Ishikawa (cell line): Measurements from ENCODE around the gene RSPH9.

Experiments used
- CEBPB ChIP-seq: IDR thresholded peaks from 2 replicates; pipeline ENCODE4 v1.6.1; 2012
- CREB1 ChIP-seq: IDR thresholded peaks from 2 replicates; pipeline ENCODE4 v1.6.1; 2012; ENCODE audit warnings: low read depth
- EGR1 ChIP-seq: IDR thresholded peaks from 2 replicates; pipeline ENCODE4 v1.6.1; 2012
- EP300 ChIP-seq: IDR thresholded peaks from 2 replicates; pipeline ENCODE4 v1.6.1; 2012; ENCODE audit warnings: borderline replicate concordance
- FOXM1 ChIP-seq: IDR thresholded peaks from 2 replicates; pipeline ENCODE4 v1.6.1; 2012; ENCODE audit warnings: low read depth, borderline replicate concordance
- NFIC ChIP-seq: IDR thresholded peaks from 2 replicates; pipeline ENCODE4 v1.6.1; 2012
- RAD21 ChIP-seq: IDR thresholded peaks from 2 replicates; pipeline ENCODE4 v1.6.1; 2012; ENCODE audit warnings: low read depth
- TAF1 ChIP-seq: IDR thresholded peaks from 2 replicates; pipeline ENCODE4 v1.6.1; 2012; ENCODE audit warnings: low read depth, mild to moderate bottlenecking
- TCF12 ChIP-seq: IDR thresholded peaks from 2 replicates; pipeline ENCODE4 v1.6.1; 2012; ENCODE audit warnings: low read depth
- TEAD4 ChIP-seq: IDR thresholded peaks from 2 replicates; pipeline ENCODE4 v1.6.1; 2012
- YY1 ChIP-seq: IDR thresholded peaks from 2 replicates; pipeline ENCODE4 v1.6.1; 2012; ENCODE audit warnings: low read depth
- ZBTB7A ChIP-seq: IDR thresholded peaks from 2 replicates; pipeline ENCODE4 v1.6.1; 2012; ENCODE audit warnings: low read depth
- TF ChIP-seq, protein P1 (sequence below): IDR thresholded peaks from 2 replicates; pipeline ENCODE4 v1.6.1; 2012
- TF ChIP-seq, protein P2 (sequence below): IDR thresholded peaks from 2 replicates; pipeline ENCODE4 v1.6.1; 2012
- TF ChIP-seq, protein P3 (sequence below): IDR thresholded peaks from 2 replicates; pipeline ENCODE4 v1.6.1; 2012; ENCODE audit warnings: low read depth, mild to moderate bottlenecking

The RSPH9 gene

DNA sequence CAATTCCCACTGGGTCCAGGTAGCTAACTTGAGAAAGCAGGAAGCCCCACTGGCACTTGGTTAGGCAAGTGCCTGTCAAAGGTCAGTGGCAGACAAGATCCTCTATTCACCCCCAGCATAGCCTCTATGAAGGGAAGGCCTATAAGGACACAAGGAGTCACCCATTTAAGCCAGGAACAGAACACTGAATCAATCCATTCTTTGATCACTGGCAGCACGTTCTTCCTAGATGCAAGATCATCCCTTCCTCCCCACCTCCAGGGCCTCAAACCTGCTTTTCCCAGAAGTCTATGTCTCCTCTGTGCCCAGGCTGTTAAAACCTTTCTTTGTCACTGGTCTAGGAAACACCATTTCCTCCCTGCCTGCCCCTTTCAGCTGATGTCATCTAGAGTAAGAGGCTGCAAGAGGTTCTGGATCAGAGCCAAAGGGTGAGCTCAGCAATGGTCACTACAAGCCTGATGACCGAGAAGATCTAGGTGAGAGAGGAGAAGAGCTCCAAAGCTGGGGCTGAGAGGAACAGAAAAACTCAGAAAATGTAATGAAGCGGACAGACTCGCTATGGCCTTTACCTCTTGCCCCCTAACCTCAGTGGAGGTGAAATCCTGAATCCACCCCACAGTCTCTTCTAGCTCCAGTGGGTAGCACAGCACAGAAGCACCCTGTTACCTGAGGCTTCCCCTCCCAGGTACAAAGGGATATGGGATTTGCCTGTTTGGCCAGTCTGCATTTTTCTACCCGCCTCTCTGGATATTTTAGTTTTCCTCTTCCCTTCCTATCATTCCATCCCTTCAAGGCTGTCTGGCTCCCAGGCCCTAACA lies 17.6 kb upstream of the RSPH9 start:
- TF ChIP-seq, protein P1, sequence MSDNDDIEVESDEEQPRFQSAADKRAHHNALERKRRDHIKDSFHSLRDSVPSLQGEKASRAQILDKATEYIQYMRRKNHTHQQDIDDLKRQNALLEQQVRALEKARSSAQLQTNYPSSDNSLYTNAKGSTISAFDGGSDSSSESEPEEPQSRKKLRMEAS = no peak
- peak; percentile 80 for TF ChIP-seq NFIC

DNA sequence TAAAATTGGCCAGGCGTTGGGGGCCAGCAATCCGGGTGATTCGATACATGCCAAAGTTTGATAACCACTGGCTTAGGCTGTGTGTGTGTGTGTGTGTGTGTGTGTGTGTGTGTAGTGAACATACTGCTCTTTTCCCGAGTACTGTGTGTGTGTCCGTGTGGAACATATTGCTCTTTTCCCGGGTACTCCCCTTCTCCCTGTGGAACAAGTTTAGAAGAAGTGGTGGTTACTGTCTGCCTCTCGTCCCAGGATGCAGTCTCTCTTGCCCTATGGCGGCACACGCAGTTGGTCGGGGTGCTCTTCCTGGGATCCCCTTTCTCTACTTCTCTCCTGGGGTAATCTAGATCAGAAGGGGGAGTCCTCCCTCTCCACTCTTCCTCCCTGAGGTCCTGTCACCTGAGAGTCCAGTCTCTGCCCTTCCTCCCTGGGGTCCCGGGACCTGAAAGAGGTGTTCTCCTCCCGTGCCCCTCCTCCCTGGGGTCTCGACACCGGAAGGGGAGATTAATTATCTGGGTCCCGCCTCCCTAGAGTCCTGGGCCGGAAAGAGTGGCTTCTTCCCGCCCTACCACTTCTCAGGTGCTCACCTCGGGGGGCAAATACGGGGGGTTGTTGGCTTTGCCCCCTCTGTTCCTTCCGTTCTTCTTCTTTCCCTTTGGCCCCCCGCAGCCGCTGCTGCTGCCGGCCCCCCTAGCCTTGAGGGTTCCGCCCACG lies 16.3 kb upstream of the RSPH9 start:
- TF ChIP-seq CREB1 (no peak), ZBTB7A (peak; percentile 87; the same call in 1 of the 2 replicates)

DNA sequence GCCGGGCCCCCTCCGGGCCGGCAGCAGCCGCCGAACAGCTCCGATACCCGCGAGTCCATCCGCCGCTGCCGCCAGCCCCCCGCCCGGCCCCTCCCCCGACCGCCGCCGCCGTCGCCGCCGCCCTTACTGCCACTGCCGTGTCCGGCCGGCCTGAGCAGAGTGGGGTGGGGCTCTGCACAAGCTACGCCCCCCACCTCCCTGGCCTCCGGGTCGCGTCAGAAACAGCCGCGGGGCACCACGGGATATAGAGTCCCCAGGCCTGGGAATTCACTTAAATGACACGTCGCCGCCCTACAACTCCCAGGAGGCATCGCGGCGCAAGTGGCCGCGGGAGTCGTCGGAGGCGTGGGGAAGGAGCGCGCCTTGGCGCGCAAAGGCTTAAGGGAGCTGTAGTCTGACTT lies 15.7 kb upstream of the RSPH9 start, which contains the start of gene GTPBP2:
Gene GTPBP2, minus strand, starts transcription at position 161 of the 401 bp plus-strand sequence. Its CDS starts 102 bp downstream, at position 59.
- no peak for TF ChIP-seq ZBTB7A
- TF ChIP-seq, protein P2, sequence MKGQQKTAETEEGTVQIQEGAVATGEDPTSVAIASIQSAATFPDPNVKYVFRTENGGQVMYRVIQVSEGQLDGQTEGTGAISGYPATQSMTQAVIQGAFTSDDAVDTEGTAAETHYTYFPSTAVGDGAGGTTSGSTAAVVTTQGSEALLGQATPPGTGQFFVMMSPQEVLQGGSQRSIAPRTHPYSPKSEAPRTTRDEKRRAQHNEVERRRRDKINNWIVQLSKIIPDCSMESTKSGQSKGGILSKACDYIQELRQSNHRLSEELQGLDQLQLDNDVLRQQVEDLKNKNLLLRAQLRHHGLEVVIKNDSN = peak; percentile 35; the same call in 1 of the 2 replicates
- TF ChIP-seq EP300 = no peak
- peak; percentile 25 for TF ChIP-seq TAF1
- TF ChIP-seq NFIC = 0 out of 2 replicates have a peak, but pooled peaks have one; percentile 7
- no peak for TF ChIP-seq TEAD4
- TF ChIP-seq TCF12 = peak; percentile 48; the same call in 1 of the 2 replicates
- peak; percentile 91 for TF ChIP-seq CREB1
- no peak for TF ChIP-seq EGR1
- TF ChIP-seq, protein P1 = no peak
- TF ChIP-seq, protein P3, sequence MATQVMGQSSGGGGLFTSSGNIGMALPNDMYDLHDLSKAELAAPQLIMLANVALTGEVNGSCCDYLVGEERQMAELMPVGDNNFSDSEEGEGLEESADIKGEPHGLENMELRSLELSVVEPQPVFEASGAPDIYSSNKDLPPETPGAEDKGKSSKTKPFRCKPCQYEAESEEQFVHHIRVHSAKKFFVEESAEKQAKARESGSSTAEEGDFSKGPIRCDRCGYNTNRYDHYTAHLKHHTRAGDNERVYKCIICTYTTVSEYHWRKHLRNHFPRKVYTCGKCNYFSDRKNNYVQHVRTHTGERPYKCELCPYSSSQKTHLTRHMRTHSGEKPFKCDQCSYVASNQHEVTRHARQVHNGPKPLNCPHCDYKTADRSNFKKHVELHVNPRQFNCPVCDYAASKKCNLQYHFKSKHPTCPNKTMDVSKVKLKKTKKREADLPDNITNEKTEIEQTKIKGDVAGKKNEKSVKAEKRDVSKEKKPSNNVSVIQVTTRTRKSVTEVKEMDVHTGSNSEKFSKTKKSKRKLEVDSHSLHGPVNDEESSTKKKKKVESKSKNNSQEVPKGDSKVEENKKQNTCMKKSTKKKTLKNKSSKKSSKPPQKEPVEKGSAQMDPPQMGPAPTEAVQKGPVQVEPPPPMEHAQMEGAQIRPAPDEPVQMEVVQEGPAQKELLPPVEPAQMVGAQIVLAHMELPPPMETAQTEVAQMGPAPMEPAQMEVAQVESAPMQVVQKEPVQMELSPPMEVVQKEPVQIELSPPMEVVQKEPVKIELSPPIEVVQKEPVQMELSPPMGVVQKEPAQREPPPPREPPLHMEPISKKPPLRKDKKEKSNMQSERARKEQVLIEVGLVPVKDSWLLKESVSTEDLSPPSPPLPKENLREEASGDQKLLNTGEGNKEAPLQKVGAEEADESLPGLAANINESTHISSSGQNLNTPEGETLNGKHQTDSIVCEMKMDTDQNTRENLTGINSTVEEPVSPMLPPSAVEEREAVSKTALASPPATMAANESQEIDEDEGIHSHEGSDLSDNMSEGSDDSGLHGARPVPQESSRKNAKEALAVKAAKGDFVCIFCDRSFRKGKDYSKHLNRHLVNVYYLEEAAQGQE = no peak
- TF ChIP-seq YY1 = peak; percentile 55; the same call in 1 of the 2 replicates
- no peak for TF ChIP-seq RAD21

DNA sequence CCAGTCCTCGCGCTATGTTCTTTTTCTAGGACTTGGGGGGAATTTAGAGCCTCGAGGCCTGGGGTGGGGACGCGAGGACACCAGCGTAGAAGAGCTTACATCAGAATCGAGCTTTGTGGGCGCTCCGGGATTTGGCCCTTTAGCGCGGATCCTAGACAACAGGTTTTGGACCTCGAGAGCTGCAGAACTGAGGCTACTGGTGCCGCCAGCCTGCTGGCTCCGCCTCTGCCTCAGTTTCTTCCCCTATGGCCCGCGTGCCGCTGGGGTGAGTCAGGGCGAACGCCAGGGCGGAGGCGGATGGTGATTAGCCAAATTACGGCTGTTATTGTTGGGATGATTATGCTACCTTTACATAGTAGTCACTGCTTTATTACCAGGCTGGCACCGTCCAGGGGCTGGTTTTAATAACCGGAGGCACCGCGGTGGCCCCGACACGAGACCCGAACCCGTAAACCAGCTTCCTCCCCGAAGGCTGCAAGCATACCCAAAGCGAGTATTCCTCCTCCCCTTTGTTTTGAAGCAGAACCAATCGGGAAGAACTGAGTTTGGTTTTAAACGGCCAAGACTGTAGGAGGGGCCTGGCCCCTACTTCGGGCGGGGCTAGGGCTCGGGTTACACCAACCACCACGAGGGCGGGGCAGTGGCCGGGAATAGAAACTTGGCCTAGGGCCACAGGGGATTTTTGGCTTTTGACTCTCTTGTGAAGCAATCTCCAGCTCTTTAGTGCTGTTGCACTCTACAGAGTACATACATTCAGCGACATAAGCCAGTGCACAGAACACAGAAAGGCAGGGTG lies 15.1 kb upstream of the RSPH9 start:
- TF ChIP-seq TCF12 (0 out of 2 replicates have a peak, but pooled peaks have one; percentile 33), TAF1 (no peak; the same call in 1 of the 2 replicates), YY1 (no peak), RAD21 (0 out of 2 replicates have a peak, but pooled peaks have one; percentile 19), FOXM1 (peak; percentile 88), NFIC (peak; percentile 87), ZBTB7A (no peak), CREB1 (no peak), EP300 (no peak), TEAD4 (no peak), CEBPB (peak; percentile 95), EGR1 (no peak)
- TF ChIP-seq, protein P2 = peak; percentile 7; the same call in 1 of the 2 replicates
- TF ChIP-seq, protein P3 = no peak
- TF ChIP-seq, protein P1 = peak; percentile 77; the same call in 1 of the 2 replicates
